Measurements from ENCODE around the gene TMEM163.

TMEM163 gene

GRCh38 chr2:134425724-134426496, 292.9 kb downstream of the TMEM163 start:
- DNase-seq, result no peak

- DNase-seq, result no peak
These were observed 297.1 kb downstream of the TMEM163 start for GRCh38 chr2:134421556-134422328.

GRCh38 chr2:134420920-134421319, 297.9 kb downstream of the TMEM163 start:
- no peak for DNase-seq

GRCh38 chr2:134420259-134420658, 298.5 kb downstream of the TMEM163 start:
- DNase-seq, result no peak

- DNase-seq, result no peak
These were observed 300.7 kb downstream of the TMEM163 start for GRCh38 chr2:134417968-134418582.

- no peak for DNase-seq
These were observed 302.2 kb downstream of the TMEM163 start for GRCh38 chr2:134416637-134417036.

- no peak for DNase-seq
These were observed 302.8 kb downstream of the TMEM163 start for GRCh38 chr2:134416018-134416417.

- no peak for DNase-seq
These were observed 304.9 kb downstream of the TMEM163 start for GRCh38 chr2:134413912-134414311.

- DNase-seq, result no peak
These were observed 305.4 kb downstream of the TMEM163 start for GRCh38 chr2:134413430-134413829.

GRCh38 chr2:134412639-134412999, 306.2 kb downstream of the TMEM163 start:
- no peak for DNase-seq

- DNase-seq, result peak; percentile 58
These were observed 306.8 kb downstream of the TMEM163 start for GRCh38 chr2:134411828-134412638.

- no peak for DNase-seq
These were observed 307.4 kb downstream of the TMEM163 start for GRCh38 chr2:134411279-134411827.

- no peak for DNase-seq
These were observed 308.0 kb downstream of the TMEM163 start for GRCh38 chr2:134410831-134411231.

GRCh38 chr2:134410006-134410405, 308.8 kb downstream of the TMEM163 start:
- DNase-seq, result no peak

- no peak for DNase-seq
These were observed 310.0 kb downstream of the TMEM163 start for GRCh38 chr2:134408791-134409190.

GRCh38 chr2:134408386-134408785, 310.4 kb downstream of the TMEM163 start:
- DNase-seq, result no peak

- no peak for DNase-seq
These were observed 311.5 kb downstream of the TMEM163 start for GRCh38 chr2:134407154-134407890.

GRCh38 chr2:134406736-134407135, 312.1 kb downstream of the TMEM163 start:
- no peak for DNase-seq

GRCh38 chr2:134406311-134406710, 312.5 kb downstream of the TMEM163 start:
- DNase-seq, result no peak

Data from GF-D8 (cell line).